ENCODE measurements around the gene PLEKHA4. TPM values are rescaled to one million over a fixed set of nuclear protein-coding genes. Genes with fewer than 3 reads are reported as not detected.
A peak's percentile ranks its signal among the peaks of the same experiment; 100 is the strongest.

The PLEKHA4 gene
- total and polyA plus RNA-seq, 9 of the 15 experiments (the other 6 are each of a cell fraction or from before 2014, with no cell fraction given), result 0.07 to 30.8 (median 11.4) TPM

- no peak for TF ChIP-seq MGA (IDR thresholded peaks at IDR 0.05)
- peak; percentile 88 for TF ChIP-seq L3MBTL2 (IDR thresholded peaks at IDR 0.05)
- TF ChIP-seq RFX7 (CRISPR knock-in tag; IDR thresholded peaks at IDR 0.05), result no peak
- no peak for TF ChIP-seq BRD9 (IDR thresholded peaks at IDR 0.05; ENCODE audit: low read depth, partially characterized antibody)
- no peak for TF ChIP-seq HMG20A (CRISPR knock-in tag; conservative IDR thresholded peaks at IDR 0.05)
- TF ChIP-seq EWSR1 (IDR thresholded peaks at IDR 0.05; ENCODE audit: borderline replicate concordance, low read depth, partially characterized antibody), result no peak
- TF ChIP-seq MITF (IDR thresholded peaks at IDR 0.05), result no peak
- TF ChIP-seq CHD4 (IDR thresholded peaks at IDR 0.05; ENCODE audit: insufficient read depth, insufficient replicate concordance, low read depth, low read length, poor library complexity, severe bottlenecking), result no peak
- TF ChIP-seq ZNF79 (CRISPR knock-in tag; IDR thresholded peaks at IDR 0.05; ENCODE audit: low read depth), result no peak
- TF ChIP-seq TAF15 (IDR thresholded peaks at IDR 0.05; ENCODE audit: low read depth, low read length), result no peak
- no peak; the same call in 1 of the 2 replicates for TF ChIP-seq SIN3B (IDR thresholded peaks at IDR 0.05; ENCODE audit: low read depth)
- no peak for TF ChIP-seq ZNF274 (IDR thresholded peaks at IDR 0.05; ENCODE audit: borderline replicate concordance, low read depth, low read length)
Measured at GRCh38 chr19:48795055-48795684, 73.2 kb downstream of the PLEKHA4 start (continued).
